ENCODE results near the gene LRRC17.

- TF ChIP-seq EZH2 (IDR thresholded peaks at IDR 0.05; ENCODE audit: borderline replicate concordance): no peak
- no peak for TF ChIP-seq CTCF (IDR thresholded peaks at IDR 0.05; ENCODE audit: poor library complexity)
- TF ChIP-seq EZH2phosphoT487 (IDR thresholded peaks at IDR 0.05; ENCODE audit: low read depth, severe bottlenecking, unreplicated experiment): no peak
Measured at GRCh38 chr7:102951839-102952238, 39.0 kb downstream of the LRRC17 start.
